ENCODE data around the gene NLN. TPM values are rescaled to one million over a fixed set of nuclear protein-coding genes. Genes with fewer than 3 reads are reported as not detected.

NLN gene
- polyA plus RNA-seq, 1 donor (not counting 4 experiments of a cell fraction or from before 2014, with no cell fraction given) = 26.1 TPM

DNA sequence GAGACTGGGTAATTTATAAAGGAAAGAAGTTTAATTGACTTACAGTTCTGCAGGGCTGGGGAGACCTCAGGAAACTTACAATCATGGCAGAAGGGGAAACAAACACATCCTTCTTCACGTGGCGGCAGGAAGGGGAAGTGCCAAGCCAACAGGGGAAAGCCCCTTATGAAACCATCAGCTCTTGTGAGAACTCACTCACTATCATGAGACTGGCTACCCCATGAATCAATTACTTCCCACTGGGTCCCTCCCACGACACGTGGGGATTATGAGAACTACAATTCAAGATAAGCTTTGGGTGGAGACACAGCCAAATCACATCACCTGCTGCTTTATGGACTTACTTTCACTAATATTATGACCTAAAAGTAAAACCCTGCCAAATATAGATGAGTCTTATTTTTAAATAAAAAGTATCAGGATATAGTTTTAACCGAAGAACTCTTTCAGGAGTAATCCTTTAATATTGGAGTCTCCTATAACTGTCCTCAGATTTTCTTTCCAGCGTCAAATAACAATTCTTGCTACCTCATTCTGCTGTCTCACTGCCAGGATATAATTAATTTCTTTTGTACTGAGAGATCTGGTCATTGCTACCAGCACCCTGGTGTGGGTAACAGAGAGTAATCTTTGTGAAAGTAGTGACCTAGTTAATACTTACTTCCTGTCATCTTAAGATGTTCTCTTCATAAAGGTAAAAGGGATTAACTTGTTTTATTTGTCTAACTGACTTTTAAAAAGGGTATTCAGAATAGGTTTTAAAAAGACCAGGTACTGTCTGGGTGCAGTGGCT, 68.6 kb downstream of the NLN start:
- no peak for DNase-seq (ENCODE audit: low read depth, low spot score)
- TF ChIP-seq EZH2 (IDR thresholded peaks at IDR 0.05; ENCODE audit: low read length) = no peak
- TF ChIP-seq, protein P1, sequence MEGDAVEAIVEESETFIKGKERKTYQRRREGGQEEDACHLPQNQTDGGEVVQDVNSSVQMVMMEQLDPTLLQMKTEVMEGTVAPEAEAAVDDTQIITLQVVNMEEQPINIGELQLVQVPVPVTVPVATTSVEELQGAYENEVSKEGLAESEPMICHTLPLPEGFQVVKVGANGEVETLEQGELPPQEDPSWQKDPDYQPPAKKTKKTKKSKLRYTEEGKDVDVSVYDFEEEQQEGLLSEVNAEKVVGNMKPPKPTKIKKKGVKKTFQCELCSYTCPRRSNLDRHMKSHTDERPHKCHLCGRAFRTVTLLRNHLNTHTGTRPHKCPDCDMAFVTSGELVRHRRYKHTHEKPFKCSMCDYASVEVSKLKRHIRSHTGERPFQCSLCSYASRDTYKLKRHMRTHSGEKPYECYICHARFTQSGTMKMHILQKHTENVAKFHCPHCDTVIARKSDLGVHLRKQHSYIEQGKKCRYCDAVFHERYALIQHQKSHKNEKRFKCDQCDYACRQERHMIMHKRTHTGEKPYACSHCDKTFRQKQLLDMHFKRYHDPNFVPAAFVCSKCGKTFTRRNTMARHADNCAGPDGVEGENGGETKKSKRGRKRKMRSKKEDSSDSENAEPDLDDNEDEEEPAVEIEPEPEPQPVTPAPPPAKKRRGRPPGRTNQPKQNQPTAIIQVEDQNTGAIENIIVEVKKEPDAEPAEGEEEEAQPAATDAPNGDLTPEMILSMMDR (optimal IDR thresholded peaks at IDR 0.05 in 1 of 3, IDR thresholded peaks at IDR 0.05 in 1 of 3, conservative IDR thresholded peaks at IDR 0.05 in 1 of 3; ENCODE audit: extremely low read depth in 1 of 3, insufficient read depth in 2 of 3, low read length in 3 of 3) = no peak

DNA sequence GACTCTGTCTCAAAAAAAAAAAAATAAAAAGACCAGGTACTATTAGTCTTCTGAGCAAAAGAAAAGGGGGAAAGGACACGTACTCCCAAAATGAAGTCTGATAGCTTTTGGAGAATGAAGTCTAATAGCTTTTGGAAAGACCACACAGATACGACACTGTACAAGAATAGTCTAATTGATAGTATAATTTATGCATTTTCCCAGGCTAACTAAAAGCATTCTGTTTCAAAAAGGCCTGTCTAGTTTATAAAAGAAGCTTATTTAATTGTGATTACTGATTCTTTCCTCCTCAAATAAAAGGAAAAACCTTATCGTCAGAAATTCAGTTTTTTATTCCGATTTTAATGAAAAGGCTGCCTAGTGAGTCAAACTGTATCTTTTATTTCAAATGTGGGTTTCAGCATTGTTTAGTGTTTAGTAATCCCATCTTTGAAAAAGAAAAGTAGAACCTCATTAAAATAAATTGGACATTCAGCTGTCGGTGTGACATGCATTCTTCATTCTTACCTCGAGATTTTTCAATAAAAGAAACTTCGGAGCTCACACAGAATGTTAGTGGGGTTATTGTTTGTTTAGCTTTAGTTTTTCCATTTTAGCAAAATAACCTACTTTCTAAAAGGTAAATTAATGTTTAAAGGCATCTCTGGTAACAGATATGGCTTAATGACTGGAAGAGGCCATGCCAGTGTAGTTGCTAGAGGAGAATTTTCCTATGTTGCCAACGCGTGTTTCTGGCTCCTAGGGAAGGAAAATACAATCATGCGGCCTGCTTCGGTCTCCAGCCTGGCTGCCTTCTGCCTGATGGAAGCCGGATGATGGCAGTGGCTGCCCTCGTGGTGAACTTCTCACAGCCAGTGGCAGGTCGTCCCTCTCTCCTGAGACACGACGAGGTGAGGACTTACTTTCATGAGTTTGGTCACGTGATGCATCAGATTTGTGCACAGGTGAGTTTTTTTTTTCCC, 70.0 kb downstream of the NLN start:
- Histone ChIP-seq H4K20me1 (ENCODE audit: control insufficient read depth, extremely low read depth, insufficient read depth, low read length) (no peaks in the 10 kb centered on the region), H3K4me2 (ENCODE audit: control insufficient read depth, extremely low read depth, insufficient read depth, low read depth, low read length) (no peak overlapping the region), H2AFZ (ENCODE audit: control insufficient read depth, low read length) (no peak overlapping the region), H3K27me3 (ENCODE audit: control insufficient read depth, extremely low read depth, insufficient read depth, low read length) (no peaks in the 10 kb centered on the region), H3K79me2 (ENCODE audit: control insufficient read depth, insufficient read depth, low read length) (no peaks in the 10 kb centered on the region), H3K9me1 (ENCODE audit: control insufficient read depth, extremely low read depth, insufficient read depth, low read length) (no peaks in the 10 kb centered on the region), H3K4me1 (ENCODE audit: control insufficient read depth, extremely low read depth, insufficient read depth, low read length) (peaks cover 12% of the 10 kb centered on the region), H3K27ac (ENCODE audit: control insufficient read depth, insufficient read depth, low read length) (no peak overlapping the region), H3K9me3 (ENCODE audit: control insufficient read depth, low read depth, low read length) (no peaks in the 10 kb centered on the region), H3K4me3 (ENCODE audit: control insufficient read depth in 2 of 3, extremely low read depth in 1 of 3, insufficient read depth in 2 of 3, low read depth in 1 of 3, low read length in 3 of 3) (no peak overlapping the region), H3K36me3 (ENCODE audit: control insufficient read depth in 2 of 2, extremely low read depth in 1 of 2, insufficient read depth in 2 of 2, low read length in 2 of 2) (peaks cover 3 to 7% of the 10 kb centered on the region in 2 experiments), H3K9ac (ENCODE audit: control insufficient read depth, extremely low read depth, insufficient read depth, low read length) (no peak overlapping the region)
- dilution Hi-C loops (cut with MboI; ENCODE audit: extremely low pct_ligation_motif_present, low sequenced_read_pairs) = no loop called here
- TF ChIP-seq, protein P1 (optimal IDR thresholded peaks at IDR 0.05 in 1 of 3, IDR thresholded peaks at IDR 0.05 in 1 of 3, conservative IDR thresholded peaks at IDR 0.05 in 1 of 3; ENCODE audit: extremely low read depth in 1 of 3, insufficient read depth in 2 of 3, low read length in 3 of 3) = no peak
- TF ChIP-seq EZH2 (IDR thresholded peaks at IDR 0.05; ENCODE audit: low read length) = no peak
- DNase-seq (ENCODE audit: low read depth, low spot score) = no peak
- FAIRE-seq = no peak

More for the DNA sequence above, 68.6 kb downstream of the NLN start:
- peaks cover 4 to 11% of the 10 kb centered on the region in 2 experiments for H3K36me3 ChIP-seq (ENCODE audit: control insufficient read depth in 2 of 2, extremely low read depth in 1 of 2, insufficient read depth in 2 of 2, low read length in 2 of 2)
- no peak for FAIRE-seq
- dilution Hi-C loops (cut with MboI; ENCODE audit: extremely low pct_ligation_motif_present, low sequenced_read_pairs) = no loop called here
- no peak overlapping the region for H3K4me3 ChIP-seq (ENCODE audit: control insufficient read depth in 2 of 3, extremely low read depth in 1 of 3, insufficient read depth in 2 of 3, low read depth in 1 of 3, low read length in 3 of 3)
- H3K4me1 ChIP-seq (ENCODE audit: control insufficient read depth, extremely low read depth, insufficient read depth, low read length) = no peaks in the 10 kb centered on the region
- no peaks in the 10 kb centered on the region for H3K79me2 ChIP-seq (ENCODE audit: control insufficient read depth, insufficient read depth, low read length)
- no peak overlapping the region for H2AFZ ChIP-seq (ENCODE audit: control insufficient read depth, low read length)
- H3K9ac ChIP-seq (ENCODE audit: control insufficient read depth, extremely low read depth, insufficient read depth, low read length) = no peak overlapping the region
- no peaks in the 10 kb centered on the region for H3K9me1 ChIP-seq (ENCODE audit: control insufficient read depth, extremely low read depth, insufficient read depth, low read length)
- no peaks in the 10 kb centered on the region for H3K27me3 ChIP-seq (ENCODE audit: control insufficient read depth, extremely low read depth, insufficient read depth, low read length)
- H4K20me1 ChIP-seq (ENCODE audit: control insufficient read depth, extremely low read depth, insufficient read depth, low read length) = no peaks in the 10 kb centered on the region
- H3K27ac ChIP-seq (ENCODE audit: control insufficient read depth, insufficient read depth, low read length) = no peak overlapping the region
- H3K9me3 ChIP-seq (ENCODE audit: control insufficient read depth, low read depth, low read length) = no peaks in the 10 kb centered on the region
- no peak overlapping the region for H3K4me2 ChIP-seq (ENCODE audit: control insufficient read depth, extremely low read depth, insufficient read depth, low read depth, low read length)
